Cerebellar nuclear complex (tissue), 1 donor: Measurements from ENCODE around the gene TPRG1.

ENCODE experiments used
- DNase-seq, 2 experiments: peaks; one replicate each; lab custom pipeline; 2025; lab: John Stamatoyannopoulos, UW

The TPRG1 gene

DNA sequence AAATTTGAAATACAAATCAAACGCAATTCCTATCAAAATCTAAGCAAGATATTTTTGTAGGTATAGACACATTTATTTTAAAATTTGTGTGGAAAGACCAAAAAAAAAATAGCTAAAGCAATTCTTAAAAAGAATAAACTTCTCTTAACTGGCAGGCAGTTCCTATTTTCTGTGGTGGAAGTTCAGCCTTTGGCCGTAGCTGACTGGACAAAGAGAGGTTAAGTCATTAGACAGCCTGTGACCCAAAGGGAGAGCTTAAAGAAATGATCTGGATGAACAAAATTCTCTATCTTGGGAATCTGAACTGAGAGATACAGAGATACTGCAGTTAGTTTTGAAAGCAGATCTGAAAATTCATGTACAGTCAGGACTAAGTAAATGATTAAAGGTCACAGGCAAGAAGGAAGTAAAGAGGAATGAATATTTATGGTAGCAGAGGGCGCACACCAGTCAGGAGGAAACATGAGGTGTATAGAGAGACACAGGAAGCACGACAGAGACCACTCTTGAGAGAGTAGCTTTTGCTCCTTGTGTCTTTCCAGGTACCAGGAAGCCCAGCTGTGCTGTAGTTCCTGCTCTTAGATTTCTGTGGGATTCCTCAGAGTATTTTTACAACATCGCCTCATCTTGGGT is 57.5 kb downstream of the TPRG1 start:
- DNase-seq, result no peak

DNA sequence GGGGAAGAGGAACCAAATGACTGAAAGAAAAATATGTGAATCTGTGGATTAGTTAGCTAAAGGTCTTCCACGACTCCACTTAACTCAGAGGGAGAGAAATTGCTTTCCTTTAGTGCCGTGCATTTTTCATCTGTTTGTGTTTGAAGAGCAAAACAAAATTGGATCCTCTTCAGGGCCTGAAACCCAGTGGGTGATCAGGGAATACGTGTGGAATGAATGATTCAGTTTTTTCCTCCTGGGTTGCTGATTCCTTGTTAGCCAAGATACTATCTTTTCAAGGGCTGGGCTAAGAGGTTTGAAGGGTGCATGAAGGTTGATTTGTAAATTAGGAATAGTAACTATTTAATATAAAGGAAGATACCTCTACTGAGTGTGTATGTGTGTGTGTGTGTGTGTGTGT is 61.0 kb downstream of the TPRG1 start:
- DNase-seq, result no peak

DNA sequence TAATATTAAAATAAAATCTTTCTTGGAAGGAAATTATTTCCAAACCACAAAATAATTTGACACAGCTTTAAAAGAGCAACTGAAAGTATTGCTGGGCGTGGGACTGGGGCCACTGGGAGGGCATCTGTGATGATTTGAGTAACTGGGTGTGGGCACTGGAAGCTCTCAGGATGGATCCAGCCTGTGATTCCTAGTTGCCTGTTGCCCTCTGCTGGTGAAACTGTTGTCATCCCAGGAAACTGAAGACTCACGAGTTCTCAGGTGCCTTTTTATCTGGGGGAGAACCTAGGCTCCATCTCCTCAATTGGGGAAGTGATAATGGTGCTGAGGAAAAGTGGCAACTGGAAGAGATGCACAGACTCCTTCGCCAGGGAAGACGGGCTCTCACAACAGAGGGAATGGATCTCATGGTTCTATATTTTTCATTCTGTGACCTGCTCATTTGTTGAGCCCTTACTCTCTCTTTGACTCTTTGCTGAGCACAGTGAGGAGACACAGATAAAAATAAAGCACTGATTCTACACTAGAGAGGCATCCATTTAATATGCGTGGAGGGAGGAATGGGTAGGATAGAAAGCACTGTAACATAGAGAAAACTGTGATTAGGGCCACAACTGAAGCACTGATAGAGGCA is 61.6 kb downstream of the TPRG1 start:
- DNase-seq, result peak; percentile 34 to 80

DNA sequence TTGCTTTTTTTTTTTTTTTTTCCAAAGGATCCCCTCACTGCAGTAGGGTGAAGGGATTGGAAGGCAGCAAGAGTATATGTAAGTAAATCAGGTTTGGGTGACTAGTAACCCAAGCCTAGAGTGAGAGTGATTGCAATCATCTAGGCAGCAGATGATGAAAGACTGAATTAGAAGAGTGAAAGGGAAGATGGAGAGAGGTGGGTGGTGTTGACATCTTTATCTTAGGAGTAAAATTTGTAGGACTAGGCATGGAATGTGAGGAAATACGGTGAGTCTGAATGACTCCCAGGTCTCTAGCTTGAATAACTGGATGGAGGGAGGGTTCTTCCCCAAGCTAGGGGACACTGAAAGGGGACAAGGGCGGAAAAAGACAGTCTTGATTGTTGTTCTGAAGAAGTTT is 63.4 kb downstream of the TPRG1 start:
- DNase-seq, result no peak

DNA sequence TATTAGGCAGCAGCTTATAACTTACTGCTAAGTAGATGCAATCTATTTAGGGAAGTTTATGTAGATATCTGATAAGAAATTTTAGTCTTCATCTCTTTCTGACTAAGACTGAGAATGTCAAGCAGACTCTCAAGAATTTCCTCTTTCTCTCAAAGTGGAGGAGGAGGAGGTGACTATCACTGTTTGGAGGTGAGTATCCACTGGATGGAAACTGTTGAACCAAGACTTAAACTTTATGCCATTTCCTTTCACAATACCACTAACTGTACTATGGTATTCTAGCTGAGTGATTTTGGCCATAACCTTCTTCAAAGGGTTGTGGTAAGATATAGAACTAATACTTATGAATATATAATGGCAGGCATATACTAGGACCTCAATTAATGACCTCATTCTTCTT is 64.6 kb downstream of the TPRG1 start:
- no peak for DNase-seq

DNA sequence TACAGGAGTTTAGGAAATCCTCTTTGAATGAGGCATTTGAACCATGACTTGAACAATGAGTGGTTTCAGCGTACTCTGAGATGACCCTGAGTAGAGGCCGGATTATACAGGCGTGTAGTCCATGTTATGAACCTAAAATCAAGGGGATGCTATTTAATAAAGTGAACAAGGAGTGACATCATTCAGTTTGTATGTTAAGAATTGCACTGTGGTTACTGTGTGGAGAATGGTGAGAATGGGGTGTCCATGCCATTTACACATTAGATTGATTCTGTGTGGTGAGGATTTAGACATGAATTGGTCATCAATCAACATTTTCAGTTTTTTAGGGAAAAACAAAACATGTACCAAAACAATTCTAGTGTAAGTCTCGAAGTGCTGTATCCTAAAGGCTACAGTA is 65.8 kb downstream of the TPRG1 start:
- no peak for DNase-seq

DNA sequence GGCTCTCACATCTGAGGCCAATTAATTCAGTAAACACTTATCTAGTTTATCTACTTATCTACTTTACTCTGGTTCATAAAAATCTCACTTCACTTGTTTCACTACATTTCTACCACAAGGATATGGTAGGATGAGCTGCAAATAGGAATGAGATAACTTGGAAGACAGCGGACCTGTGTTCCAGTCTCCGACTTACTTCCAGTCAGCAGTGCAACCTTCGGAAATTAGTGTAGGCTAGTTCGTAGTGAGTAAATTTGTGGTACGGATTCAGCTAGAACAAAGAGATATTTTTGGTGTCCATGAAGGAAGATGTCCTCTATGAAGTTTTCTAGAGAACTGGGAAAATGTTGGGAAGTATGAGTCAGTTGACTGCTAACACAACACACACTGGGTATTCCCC is 66.3 kb downstream of the TPRG1 start:
- no peak for DNase-seq

DNA sequence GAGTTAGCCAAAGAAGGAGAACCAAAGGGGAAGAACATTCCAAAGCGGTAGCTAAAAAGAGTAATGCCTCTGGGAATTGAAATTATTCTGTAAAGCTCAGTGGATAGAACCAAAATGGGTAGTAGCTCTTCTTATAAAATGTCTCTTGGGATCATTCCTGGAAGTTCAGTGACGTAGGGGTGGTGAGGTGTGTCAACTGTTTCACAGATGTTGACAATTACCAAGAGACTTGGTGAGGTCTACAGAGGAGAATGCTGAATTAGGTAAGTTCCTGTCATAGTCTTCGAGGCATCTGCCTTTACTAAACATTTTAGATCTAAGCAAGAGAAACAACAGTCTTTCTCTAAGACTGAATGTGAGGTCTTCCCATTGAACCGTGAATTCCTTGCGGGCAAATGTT is 67.8 kb downstream of the TPRG1 start:
- no peak for DNase-seq

DNA sequence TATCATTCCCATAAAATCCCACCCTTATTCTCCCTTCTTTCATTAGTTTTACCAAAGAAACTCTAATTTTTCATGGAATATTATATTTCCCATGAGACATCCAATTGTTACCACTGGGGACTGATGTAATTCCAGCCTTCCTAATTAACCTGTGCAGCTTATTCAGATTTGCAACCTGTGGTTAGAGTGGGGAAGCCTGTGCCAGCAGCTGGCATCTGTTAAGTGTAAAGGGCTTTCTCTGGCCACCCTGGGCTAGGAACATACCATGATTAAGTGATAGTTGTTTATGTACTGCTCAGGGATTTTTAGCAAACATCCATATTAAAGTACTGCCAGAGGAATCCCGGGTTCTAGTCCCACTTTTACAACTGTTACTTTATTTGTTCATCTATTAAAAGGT is 78.2 kb downstream of the TPRG1 start:
- no peak for DNase-seq

DNA sequence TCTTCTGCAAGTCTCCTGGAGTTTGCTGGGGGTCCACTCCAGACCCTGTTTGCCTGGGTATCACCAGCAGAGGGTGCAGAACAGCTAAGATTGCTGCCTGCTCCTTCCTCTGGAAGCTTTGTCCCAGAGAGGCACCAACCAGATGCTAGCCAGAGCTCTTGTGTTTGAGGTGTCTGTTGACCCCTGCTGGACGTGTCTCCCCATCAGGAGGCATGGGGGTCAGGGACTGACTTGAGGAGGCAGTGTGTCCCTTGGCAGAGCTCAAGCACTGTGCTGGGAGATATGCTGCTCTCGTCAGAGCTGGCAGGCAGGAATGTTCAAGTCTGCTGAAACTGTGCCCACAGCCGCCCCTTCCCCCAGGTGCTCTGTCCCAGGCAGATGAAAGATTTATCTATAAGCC is 86.5 kb downstream of the TPRG1 start:
- no peak for DNase-seq

DNA sequence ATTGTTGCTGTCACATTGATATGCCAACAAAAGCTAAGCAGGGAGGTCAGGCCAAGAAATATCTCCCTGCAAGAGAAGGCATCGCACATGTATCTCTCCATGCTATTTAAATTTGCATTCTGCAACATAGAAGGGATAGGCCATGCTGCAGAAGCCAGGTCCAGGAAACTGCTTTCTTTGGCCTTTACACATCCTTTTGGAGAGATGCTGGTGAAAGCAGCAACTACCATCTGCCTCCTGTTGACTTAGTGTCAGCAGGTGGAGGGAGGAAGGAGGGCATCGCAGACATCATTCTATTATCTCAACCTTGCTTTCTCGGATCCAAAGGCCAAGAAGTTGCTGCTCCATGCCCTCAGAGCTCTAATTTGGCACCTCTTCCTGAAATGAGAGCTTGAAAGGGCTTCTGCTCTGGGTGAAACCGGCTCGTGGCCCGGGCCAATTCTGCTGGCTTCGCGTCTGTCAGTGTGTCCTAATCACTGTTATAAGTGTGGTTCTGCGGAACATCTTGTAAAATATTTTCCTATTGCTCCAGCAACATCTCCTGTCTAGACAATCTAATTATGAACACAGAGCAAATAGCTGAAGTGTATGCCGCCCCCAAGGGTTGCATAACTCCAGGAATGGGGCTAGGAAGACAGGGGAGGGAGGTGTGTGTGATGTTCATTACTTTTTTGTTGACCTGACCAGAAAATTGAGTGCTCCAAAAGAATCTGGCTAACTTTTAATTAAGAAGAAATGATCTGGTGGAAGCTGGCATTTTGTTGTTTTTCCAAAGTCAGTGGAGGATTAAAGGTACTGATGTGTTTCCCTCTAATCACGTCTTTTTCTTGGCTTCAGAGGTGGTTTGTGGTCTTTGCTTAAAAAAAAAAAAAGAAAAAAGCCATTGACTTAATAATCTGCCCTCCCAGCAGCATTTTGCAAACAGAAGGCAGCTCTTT is 89.1 kb downstream of the TPRG1 start:
- no peak for DNase-seq

DNA sequence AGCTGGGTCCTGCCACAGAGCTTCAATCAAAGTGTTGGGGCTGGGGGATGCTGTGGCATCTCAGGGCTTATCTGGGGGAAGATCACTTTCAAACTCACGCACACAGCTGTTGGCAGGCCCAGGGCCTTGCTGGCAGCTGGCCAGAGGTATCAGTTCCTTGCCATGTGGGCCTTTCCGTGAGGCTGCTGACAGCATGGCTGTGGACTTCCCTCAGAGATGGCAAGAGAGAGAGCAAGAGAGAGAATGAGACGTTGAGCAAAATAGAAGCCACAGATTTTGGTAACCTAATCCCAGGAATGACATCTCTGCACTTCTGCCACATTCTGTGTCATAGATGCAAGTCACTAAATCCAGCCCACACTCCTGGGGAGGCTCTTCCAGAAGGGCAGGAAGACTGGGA is 91.0 kb downstream of the TPRG1 start:
- no peak for DNase-seq

DNA sequence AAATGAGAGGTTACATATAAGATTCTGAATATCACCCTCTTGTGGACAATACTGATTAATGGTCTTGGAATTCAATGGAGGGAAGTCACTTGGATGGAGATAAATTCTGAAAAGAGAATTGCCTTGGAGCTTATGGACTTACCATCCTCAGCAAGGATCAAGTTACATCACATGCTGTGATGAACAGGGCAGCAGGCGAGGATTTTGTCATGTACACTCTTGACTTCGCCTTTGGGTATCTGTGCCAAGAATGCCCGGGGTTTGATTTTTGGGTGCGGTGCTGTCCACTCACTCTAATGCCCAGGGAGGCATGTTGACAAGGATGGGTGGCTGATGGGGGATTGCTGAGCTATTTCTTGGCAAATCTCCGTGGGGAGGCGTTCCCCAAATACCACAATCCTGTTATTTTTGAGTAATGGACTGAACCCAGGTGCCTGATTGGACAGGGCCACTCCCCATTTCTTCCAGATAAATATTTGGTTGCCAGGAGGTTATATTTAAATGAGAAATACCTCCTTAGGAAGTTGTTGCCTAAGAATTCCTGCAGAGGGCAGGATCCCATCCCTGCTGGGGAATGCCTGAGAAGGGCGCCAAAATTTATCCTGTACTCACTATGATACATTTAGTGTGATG is 96.3 kb downstream of the TPRG1 start:
- no peak for DNase-seq

DNA sequence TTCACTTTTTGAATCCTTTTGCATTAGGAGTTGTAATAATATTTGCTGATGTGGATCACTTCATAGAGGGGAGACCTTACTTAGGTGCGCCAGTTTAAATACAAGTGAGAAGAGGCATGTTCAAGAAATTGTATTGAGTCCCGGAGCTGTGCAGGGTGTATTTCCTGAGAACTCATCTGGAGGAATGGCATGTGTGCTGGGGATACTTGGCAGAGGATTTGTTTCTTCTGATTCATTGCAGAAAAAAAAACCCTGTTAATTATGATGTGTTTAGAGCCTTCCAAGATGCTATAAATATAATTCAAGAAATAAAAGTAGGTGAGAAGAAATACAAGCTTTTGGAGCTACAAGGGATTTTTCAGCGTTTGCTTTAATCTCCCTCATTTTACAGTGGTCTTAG is 97.6 kb downstream of the TPRG1 start:
- no peak for DNase-seq

DNA sequence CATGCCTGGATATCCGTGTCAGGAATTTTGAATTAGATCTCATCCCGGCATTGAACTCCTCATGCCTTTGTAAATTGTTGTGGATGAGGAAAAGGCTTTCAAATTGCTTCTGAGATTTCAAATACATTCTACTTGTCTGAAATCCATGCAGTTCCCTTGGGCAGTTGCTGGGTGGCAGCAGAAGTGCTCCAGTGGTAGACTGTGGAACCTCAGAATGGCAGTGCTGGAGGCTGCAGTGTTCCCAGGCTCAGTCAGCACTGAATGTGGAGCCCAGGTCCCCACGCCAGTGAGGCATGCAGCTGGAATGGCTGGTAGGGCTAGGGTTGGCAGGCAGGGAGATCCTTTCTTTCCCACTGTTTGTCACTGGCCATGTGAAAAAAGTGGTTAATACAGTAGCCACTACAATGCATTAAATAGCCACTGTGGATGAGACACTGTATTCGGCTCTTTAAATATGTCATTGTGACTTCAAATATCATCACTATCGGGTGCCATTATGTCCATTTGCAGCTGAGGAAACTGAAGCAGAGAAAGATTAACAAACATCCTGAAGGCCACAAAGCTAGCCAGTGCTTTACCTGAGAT is 98.6 kb downstream of the TPRG1 start:
- no peak for DNase-seq

DNA sequence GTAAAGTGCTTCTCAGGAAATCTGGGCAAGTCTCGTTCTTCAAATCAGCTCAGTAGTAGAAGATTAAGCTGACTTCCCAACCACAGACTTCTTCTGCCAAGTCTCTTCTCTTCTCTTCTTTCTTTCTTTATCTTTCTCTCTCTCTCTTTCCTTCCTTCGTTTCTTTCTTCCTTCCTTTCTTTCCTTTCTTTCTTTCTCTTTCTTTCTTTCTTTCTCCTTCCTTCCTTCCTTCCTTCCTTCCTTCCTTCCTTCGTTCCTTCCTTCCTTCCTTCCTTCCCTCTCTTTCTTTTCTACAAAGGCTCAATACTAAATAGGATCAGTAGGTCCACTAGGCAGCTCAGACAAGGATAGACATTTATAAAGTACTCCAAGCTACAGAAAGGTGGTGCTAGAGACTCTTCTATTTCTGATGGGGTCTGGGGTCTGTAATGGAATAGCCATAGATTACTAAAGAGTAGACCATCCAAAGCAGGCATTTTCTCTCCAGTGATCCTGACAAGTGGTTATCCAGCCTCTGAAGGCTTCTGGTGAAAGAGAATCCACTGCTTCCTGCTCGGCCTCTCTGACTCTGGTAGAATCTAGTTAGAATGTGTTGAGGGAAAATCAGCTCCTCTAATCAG is 100.8 kb downstream of the TPRG1 start:
- no peak for DNase-seq

DNA sequence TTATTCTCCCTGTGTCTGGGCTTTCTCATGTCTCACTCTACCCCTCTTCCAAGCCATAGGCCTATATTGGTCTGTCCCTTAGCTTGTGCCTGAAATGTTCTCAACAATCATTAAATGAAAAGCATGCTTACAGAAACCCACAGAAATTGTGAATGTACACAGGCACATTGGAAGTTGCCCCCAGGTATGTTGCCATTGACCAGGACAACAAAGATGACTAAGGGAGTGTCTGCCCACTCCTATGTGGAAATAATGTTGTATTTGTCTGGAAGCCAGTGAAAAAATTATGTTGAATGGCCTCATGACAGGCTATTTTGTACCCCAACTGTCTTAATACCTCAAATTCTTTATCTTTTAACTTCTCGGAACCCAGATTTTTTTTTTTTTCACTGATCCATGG is 102.0 kb downstream of the TPRG1 start:
- no peak for DNase-seq

DNA sequence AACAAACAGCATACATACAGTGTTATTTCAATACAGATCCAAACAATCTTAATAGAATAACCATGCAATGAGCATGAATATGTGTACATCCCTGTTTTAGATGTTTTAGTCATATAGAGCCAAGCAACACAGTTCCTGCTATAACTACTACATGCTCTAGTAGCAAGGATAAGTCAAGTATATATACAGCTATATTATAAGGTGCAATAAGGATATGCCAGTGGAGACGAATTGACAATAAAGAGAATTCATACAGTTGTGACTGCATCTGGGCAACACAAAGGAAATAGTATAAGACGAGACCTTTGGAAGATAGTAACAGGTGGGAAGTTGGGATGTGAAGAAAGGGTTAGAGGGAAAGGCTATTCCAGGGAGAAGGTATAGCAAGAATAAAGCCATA is 103.4 kb downstream of the TPRG1 start:
- no peak for DNase-seq

DNA sequence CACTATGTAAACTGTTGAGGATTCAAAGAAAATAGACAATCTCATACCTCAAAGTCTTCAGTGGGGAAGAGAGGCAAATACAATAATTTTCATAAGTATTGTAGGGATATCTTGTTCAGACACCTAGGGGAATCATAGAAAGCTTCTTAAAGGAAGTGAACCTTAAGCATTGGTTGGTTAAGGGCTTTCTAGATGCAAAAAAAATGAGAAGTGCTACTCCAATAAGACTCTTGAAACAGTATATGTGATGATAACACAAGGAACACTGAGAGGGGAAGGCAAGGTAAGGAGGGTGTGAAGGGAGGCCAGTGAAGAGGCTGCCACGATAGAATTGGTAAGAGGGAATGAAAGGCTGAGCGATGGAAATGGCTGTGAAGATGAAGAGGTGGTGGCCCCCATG is 104.1 kb downstream of the TPRG1 start:
- DNase-seq, result no peak

DNA sequence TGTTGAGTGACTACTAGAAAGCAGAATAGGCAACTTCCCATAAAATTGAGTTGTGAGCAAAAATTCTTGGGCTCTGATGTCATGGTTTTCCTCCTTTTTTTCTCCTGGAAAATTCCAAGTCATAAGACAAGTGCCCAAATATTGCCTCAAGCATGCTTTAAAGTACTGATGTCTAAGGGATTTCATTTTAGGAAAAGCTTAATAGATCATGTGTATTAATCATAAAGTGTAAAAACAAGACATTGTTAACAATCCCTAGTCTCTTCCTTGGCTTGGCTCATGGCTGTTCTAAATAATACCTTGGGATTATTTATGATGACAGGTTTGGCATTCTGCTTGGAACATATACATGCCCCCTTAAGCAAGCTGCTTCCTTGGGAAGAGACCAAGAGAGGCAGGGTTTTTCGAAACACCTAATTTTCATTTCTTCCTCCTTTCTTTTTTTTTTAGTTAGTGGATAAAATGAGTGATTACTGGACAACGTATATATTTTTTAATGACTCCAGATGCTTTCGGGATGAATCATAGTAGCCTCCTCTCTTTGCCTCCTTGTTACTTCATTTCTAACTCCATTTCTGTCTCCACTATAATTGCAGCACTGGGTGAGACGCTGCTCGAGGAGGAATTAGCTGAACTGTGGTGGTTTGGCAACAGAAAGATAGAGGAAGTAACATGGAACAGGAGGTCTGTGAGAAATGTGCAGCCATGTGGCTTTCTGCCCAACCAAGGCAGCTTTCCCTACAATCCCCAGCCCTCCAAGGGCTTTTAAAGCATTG is 104.9 kb downstream of the TPRG1 start:
- peak; percentile 62 to 65 for DNase-seq

DNA sequence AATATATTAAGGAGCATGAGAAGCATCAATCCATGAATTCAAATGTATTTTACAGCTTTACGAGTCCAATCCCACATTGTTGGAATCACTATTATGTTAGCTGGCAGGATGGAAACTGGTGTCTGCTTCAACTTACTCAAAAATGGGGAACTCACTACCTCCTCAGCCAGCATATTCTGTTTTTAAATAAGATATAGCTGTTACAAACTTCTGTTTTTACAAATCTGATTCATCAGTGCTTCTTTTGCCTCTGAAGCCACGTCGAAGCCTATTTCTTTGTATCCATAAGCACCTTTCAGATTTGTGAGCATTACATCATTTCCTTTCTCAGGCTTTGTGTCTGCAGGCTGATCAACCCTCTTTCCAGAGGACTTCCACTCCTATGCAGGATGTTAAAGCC is 105.9 kb downstream of the TPRG1 start:
- no peak for DNase-seq
